Melanocyte of skin (primary cell): ENCODE data around the gene MTG2. TPM values are rescaled to one million over a fixed set of nuclear protein-coding genes. Genes with fewer than 3 reads are reported as not detected.

Experiments used
- total RNA-seq, 2 donors: library from RNA; depleted of rRNA; stranded (reverse); fragments of >200 nt; gene quantifications; 2 replicates each; pipeline ENCODE4 v1.2.3, GENCODE V29; 2012

MTG2 gene
- total RNA-seq, result 10 to 100 TPM; 16.5 to 26.6 TPM

GRCh38 chr20:62182469-62183425 is at the start of gene MTG2:
MTG2 (plus strand) TSS chr20:62183028; CDS start chr20:62193421, 10,393 bp downstream.

GRCh38 chr20:62143081-62143956 is 39.5 kb upstream of the MTG2 start, which contains the start of the genes PSMA7 and SS18L1:
PSMA7 (minus strand) TSS chr20:62143394; CDS start chr20:62143303, 91 bp downstream.
SS18L1 (plus strand) TSS chr20:62143769; CDS start chr20:62143821, 52 bp downstream.

GRCh38 chr20:62219992-62220665 is 37.3 kb downstream of the MTG2 start, which contains the start of gene HRH3:
HRH3 (minus strand) TSS chr20:62220278; CDS start chr20:62219970, 308 bp downstream.

GRCh38 chr20:62237801-62238568 is 55.2 kb downstream of the MTG2 start, which contains the start of gene OSBPL2:
OSBPL2 (plus strand) TSS chr20:62238521; CDS start chr20:62256185, 17,664 bp downstream.

Other genes with a start within 250 kb of the MTG2 start
- gene TAF4, start 117.1 kb upstream of the MTG2 start, total RNA-seq, result 10 to 100 TPM in 1 of 2 donors, 1 to 10 TPM in 1; 5.2 to 11.3 TPM
- 10 to 100 TPM; 31.0 to 31.6 TPM for gene LSM14B, start 60.6 kb upstream of the MTG2 start, total RNA-seq
- 100 to 1,000 TPM; 331 to 446 TPM for gene PSMA7, start 39.6 kb upstream of the MTG2 start, total RNA-seq
- gene SS18L1, start 39.3 kb upstream of the MTG2 start, total RNA-seq, result 10 to 100 TPM; 14.3 to 15.8 TPM
- not detected for gene HRH3, start 37.2 kb downstream of the MTG2 start, total RNA-seq
- gene OSBPL2, start 55.5 kb downstream of the MTG2 start, total RNA-seq, result 10 to 100 TPM; 21.3 to 24.0 TPM
- 100 to 1,000 TPM; 133 to 185 TPM for gene ADRM1, start 120.0 kb downstream of the MTG2 start, total RNA-seq
- 1 to 10 TPM; 2.0 to 2.8 TPM for gene LAMA5, start 184.3 kb downstream of the MTG2 start, total RNA-seq
- 100 to 1,000 TPM; 230 to 299 TPM for gene RPS21, start 204.1 kb downstream of the MTG2 start, total RNA-seq
- gene CABLES2, start 224.3 kb downstream of the MTG2 start, total RNA-seq, result 1 to 10 TPM; 2.7 to 2.8 TPM
- not detected for gene RBBP8NL, start 244.5 kb downstream of the MTG2 start, total RNA-seq